Measurements from ENCODE around the gene SF3A2. TPM values are rescaled to one million over a fixed set of nuclear protein-coding genes. Genes with fewer than 3 reads are reported as not detected.
"Not testable (repeated sequence)": the region's sequence is repeated elsewhere in the genome, so short reads cannot be mapped to it uniquely, and the experiment has no call there.

Gene SF3A2
- polyA plus RNA-seq, 6 donors from 2014 or later, result 13.1 to 37.2 (median 20.3) TPM

DNA sequence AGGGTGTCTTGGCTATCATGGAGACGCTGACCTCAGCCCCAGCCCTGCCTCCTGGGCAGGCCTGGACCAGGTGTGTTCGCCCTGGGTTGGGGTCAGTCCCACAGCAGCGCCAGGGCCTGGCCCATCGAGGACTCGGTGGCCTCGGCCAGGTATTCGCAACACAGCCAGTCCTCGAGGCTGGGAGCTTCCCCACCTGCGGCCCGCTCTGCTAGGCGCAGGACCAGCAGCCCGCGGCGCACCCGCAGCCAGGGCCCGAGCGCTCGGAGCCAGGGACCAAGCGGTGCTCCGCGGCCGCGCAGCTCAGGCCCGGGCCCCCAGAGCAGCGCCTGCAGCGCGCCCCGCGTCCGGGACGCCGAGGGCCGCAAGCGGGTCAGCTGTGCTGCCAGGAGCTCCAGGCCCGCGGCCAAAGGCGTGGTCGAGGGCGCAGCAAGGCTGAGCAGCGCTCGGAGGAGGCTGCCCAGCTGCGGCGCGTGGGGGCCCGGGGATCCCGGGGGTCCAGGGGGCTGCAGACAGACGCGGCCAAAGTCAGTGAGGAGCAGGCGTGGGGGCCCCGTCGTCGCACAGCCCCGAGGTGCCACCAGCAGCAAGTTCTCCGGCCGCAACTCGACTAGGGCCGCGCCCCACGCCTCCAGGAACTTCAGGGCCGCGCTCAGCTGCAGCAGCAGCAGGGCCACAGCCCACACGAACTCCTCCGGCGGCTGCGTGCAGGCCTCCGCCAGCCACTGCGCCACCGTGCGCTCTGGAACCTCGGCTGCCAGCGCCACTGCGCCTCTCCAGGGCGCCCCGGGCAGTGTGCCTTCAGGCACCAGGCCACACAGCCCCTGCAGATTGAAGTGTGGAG lies 39.2 kb downstream of the SF3A2 start:
- Mint-ChIP-seq H3K4me1 (peaks cover 30 to 44% (median 39%) of the 10 kb centered on the region in 3 donors), H3K27me3 (no peaks in the 10 kb centered on the region), H3K9me3 (no peaks in the 10 kb centered on the region), H3K4me3 (no peak overlapping the region), H3K27ac (peak overlapping the region in 2 of 6 donors; percentile 24 to 97), H3K36me3 (peaks cover 0 to 17% of the 10 kb centered on the region in 2 donors)
- DNase-seq, result no peak
- ATAC-seq (ENCODE audit: low read depth in 2 of 2), result no peak

DNA sequence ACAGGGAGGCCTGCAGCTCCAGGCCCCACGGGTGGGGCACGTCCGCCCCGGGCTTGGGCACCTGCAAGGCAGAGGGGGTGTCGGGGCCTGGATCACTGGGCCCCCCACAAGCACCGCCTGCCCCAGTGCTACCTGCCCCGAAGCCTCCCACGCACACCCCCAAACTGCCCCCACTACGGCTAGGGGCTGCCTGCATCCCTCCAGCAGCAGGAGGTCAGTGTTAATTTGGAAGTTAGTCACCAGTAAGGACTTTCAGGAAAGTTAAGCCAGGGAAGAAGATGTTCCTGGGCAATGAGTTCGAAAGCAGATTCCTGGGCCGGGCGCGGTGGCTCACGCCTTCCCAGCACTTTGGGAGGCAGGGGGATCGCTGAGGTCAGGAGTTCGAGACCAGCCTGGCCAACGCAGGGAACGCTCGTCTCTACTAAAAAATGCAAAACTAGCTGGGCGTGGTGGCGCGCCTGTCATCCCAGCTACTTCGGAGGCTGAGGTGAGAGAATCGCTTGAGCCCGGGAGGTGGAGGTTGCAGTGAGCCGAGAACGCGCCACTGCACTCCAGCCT lies 39.9 kb downstream of the SF3A2 start:
- no peak for DNase-seq
- no peak overlapping the region for H3K4me3 Mint-ChIP-seq
- no peaks in the 10 kb centered on the region for H3K27me3 Mint-ChIP-seq
- no peaks in the 10 kb centered on the region for H3K9me3 Mint-ChIP-seq
- peaks cover 25 to 41% (median 37%) of the 10 kb centered on the region in 3 donors for H3K4me1 Mint-ChIP-seq
- H3K36me3 Mint-ChIP-seq, result peaks cover 0 to 15% of the 10 kb centered on the region in 2 donors
- no peak for ATAC-seq (ENCODE audit: low read depth in 2 of 2)
- H3K27ac Mint-ChIP-seq, result peak overlapping the region in 4 of 6 donors; percentile 24 to 71 (median 44)

- Mint-ChIP-seq H3K27me3 (no peaks in the 10 kb centered on the region), H3K4me3 (peak overlapping the region in 3 of 8 donors; percentile 45 to 72 (median 57)), H3K27ac (peak overlapping the region in 4 of 6 donors; percentile 41 to 84 (median 56)), H3K4me1 (peaks cover 24 to 42% (median 39%) of the 10 kb centered on the region in 3 donors), H3K36me3 (peaks cover 0 to 10% of the 10 kb centered on the region in 2 donors), H3K9me3 (no peaks in the 10 kb centered on the region)
- ATAC-seq (ENCODE audit: low read depth in 2 of 2) (no peak), DNase-seq (no peak)
These were observed 40.5 kb downstream of the SF3A2 start for GRCh38 chr19:2277138-2277537.

GRCh38 chr19:2278459-2279158 lies 42.0 kb downstream of the SF3A2 start:
- H3K4me3 Mint-ChIP-seq, result peak overlapping the region in 1 of 8 donors; percentile 10
- ATAC-seq (ENCODE audit: low read depth in 2 of 2), result no peak
- peak overlapping the region in 3 of 6 donors; percentile 51 to 79 (median 57) for H3K27ac Mint-ChIP-seq
- H3K36me3 Mint-ChIP-seq, result peaks cover 0 to 7% of the 10 kb centered on the region in 2 donors
- no peaks in the 10 kb centered on the region for H3K27me3 Mint-ChIP-seq
- H3K9me3 Mint-ChIP-seq, result no peaks in the 10 kb centered on the region
- H3K4me1 Mint-ChIP-seq, result peaks cover 23 to 42% (median 40%) of the 10 kb centered on the region in 3 donors
- no peak for DNase-seq

DNA sequence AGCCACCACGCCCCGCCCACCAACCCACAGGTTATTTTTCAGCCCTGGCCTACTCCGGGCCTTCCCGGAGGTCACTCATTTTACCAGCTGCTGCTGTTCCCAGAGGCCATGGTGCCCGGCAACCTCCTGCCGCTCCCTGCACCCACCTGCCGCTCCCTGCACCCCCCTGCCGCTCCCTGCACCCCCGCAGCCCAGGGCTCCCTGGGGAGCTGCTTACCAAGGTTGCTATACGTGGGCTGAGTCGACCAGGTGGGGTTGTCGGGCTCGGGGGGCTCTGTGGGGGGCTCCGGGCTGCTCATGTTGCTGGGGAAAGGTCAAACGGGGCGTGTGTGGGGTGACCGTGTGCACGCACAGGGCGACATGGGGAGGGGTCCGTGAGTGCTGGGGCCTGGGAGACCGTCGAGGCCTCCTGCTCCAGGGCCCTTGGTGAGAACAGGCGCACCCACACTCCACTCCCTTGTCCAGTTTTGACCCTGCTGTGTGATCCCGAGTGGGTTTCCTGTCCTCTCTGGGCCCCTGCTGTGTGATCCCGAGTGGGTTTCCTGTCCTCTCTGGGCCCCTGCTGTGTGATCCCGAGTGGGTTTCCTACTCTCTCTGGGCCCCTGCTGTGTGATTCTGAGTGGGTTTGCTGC lies 44.1 kb downstream of the SF3A2 start:
- Mint-ChIP-seq H3K27ac (peak overlapping the region in 1 of 6 donors; percentile 30), H3K4me1 (peaks cover 11 to 30% (median 28%) of the 10 kb centered on the region in 3 donors), H3K9me3 (no peaks in the 10 kb centered on the region), H3K27me3 (no peaks in the 10 kb centered on the region), H3K4me3 (peak overlapping the region in 2 of 8 donors; percentile 32 to 40), H3K36me3 (no peaks in the 10 kb centered on the region)
- DNase-seq, result no peak
- no peak for ATAC-seq (ENCODE audit: low read depth in 2 of 2)

DNA sequence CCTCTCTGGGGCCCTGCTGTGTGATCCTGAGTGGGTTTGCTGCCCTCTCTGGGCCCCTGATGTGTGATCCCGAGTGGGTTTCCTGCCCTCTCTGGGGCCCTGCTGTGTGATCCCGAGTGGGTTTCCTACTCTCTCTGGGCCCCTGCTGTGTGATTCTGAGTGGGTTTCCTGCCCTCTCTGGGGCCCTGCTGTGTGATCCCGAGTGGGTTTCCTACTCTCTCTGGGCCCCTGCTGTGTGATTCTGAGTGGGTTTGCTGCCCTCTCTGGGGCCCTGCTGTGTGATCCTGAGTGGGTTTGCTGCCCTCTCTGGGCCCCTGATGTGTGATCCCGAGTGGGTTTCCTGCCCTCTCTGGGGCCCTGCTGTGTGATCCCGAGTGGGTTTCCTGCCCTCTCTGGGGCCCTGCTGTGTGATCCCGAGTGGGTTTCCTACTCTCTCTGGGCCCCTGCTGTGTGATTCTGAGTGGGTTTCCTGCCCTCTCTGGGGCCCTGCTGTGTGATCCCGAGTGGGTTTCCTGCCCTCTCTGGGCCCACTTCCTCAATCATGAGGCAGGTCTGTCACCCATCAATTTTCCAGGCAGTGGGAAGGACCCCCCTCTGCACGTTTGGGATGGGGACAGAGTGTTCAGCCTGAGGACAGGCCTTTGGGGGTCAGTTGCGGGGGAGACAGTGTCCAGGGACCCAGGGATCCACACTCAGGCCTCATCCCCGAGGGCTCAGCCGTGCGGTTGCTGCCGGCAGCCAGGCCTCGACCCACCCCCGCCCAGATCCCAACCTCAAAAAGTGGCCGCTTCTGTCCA lies 44.8 kb downstream of the SF3A2 start:
- not testable (repeated sequence) for H3K36me3 Mint-ChIP-seq, DNase-seq, H3K27me3 Mint-ChIP-seq, H3K9me3 Mint-ChIP-seq
- Mint-ChIP-seq H3K4me3 (peak overlapping the region; percentile 53 to 90 (median 78)), H3K27ac (peak overlapping the region in 4 of 6 donors; percentile 57 to 91 (median 84)), H3K4me1 (peaks cover 13 to 32% (median 31%) of the 10 kb centered on the region in 3 donors)
- ATAC-seq (ENCODE audit: low read depth in 2 of 2), result peak in 1 of 2 donors; percentile 12

GRCh38 chr19:2282062-2282861 lies 45.6 kb downstream of the SF3A2 start, which contains the start of gene PEAK3:
TSS of gene PEAK3 (minus strand) at chr19:2282175. CDS start at chr19:2280931, 1,244 bp downstream.
- no peaks in the 10 kb centered on the region for H3K36me3 Mint-ChIP-seq
- H3K4me1 Mint-ChIP-seq, result peaks cover 16 to 33% (median 31%) of the 10 kb centered on the region in 3 donors
- no peaks in the 10 kb centered on the region for H3K27me3 Mint-ChIP-seq
- peak within 1 kb of the TSS; percentile 57 to 91 (median 78) for H3K27ac Mint-ChIP-seq
- H3K9me3 Mint-ChIP-seq, result no peaks in the 10 kb centered on the region
- ATAC-seq (ENCODE audit: low read depth in 2 of 2) (peak; percentile 62 to 66), DNase-seq (peak; percentile 66)
- H3K4me3 Mint-ChIP-seq, result peak within 1 kb of the TSS; percentile 68 to 90 (median 82)

DNA sequence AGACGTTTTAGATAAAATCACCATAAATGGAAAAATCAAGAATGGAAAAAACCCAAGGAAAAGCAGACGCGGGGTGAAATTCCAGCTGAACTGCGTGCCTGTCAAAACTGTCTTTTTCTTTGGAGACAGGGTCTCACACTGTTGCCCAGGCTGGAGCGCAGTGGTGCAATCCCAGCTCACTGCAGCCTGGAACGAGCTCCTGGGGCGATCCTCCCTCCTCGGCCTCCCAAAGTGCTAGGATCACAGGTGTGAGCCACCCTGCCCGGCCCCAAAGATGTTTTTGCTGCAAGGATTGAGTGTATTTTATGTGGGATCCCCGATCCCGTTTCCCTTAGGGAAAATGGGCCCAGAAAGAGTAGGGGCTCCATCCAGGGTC lies 46.2 kb downstream of the SF3A2 start:
- DNase-seq, result no peak
- H3K36me3 Mint-ChIP-seq, result no peaks in the 10 kb centered on the region

GRCh38 chr19:2283835-2284507 lies 47.3 kb downstream of the SF3A2 start:
- Mint-ChIP-seq H3K27me3 (no peaks in the 10 kb centered on the region), H3K9me3 (no peaks in the 10 kb centered on the region), H3K36me3 (no peaks in the 10 kb centered on the region), H3K4me3 (peak overlapping the region in 1 of 8 donors; percentile 58), H3K27ac (peak overlapping the region in 1 of 6 donors; percentile 26), H3K4me1 (peaks cover 32 to 46% (median 45%) of the 10 kb centered on the region in 3 donors)
- ATAC-seq (ENCODE audit: low read depth in 2 of 2) (no peak), DNase-seq (no peak)

More for the DNA sequence above, 46.2 kb downstream of the SF3A2 start:
- Mint-ChIP-seq H3K9me3 (no peaks in the 10 kb centered on the region), H3K4me1 (peaks cover 20 to 38% (median 35%) of the 10 kb centered on the region in 3 donors), H3K27me3 (no peaks in the 10 kb centered on the region), H3K4me3 (peak overlapping the region; percentile 66 to 87 (median 81)), H3K27ac (peak overlapping the region in 4 of 6 donors; percentile 61 to 89 (median 78))
- no peak for ATAC-seq (ENCODE audit: low read depth in 2 of 2)

- no peak for DNase-seq
- H3K36me3 Mint-ChIP-seq, result no peaks in the 10 kb centered on the region
- peak overlapping the region in 4 of 6 donors; percentile 53 to 96 (median 74) for H3K27ac Mint-ChIP-seq
- no peaks in the 10 kb centered on the region for H3K9me3 Mint-ChIP-seq
- H3K4me3 Mint-ChIP-seq, result no peak overlapping the region
- H3K27me3 Mint-ChIP-seq, result no peaks in the 10 kb centered on the region
- H3K4me1 Mint-ChIP-seq, result peaks cover 41 to 54% (median 46%) of the 10 kb centered on the region in 3 donors
- ATAC-seq (ENCODE audit: low read depth in 2 of 2), result no peak
These were observed 49.9 kb downstream of the SF3A2 start for GRCh38 chr19:2286402-2287140.

All from naive B cell (primary cell).